Osteocyte (in vitro differentiated cells): Measurements from ENCODE around the gene NOC2L. TPM values are rescaled to one million over a fixed set of nuclear protein-coding genes. Genes with fewer than 3 reads are reported as not detected.

Source experiments
- DNase-seq: peaks from one replicate; pipeline ENCODE4 v3.0.0; 2021; ENCODE audit warnings: mixed read lengths; ENCODE audit not compliant: unreplicated experiment; ENCODE audit errors: extremely low spot score
- H3K27ac Mint-ChIP-seq: one replicate; pipeline ENCODE4 v1.8.0; 2021; ENCODE audit warnings: mild to moderate bottlenecking, mixed read lengths; ENCODE audit not compliant: unreplicated experiment
- H3K27me3 Mint-ChIP-seq: one replicate; pipeline ENCODE4 v1.8.0; 2021; ENCODE audit warnings: mixed read lengths; ENCODE audit not compliant: unreplicated experiment
- H3K36me3 Mint-ChIP-seq: one replicate; pipeline ENCODE4 v1.8.0; 2021; ENCODE audit warnings: mixed read lengths; ENCODE audit not compliant: unreplicated experiment
- H3K4me1 Mint-ChIP-seq: one replicate; pipeline ENCODE4 v1.8.0; 2021; ENCODE audit warnings: mixed read lengths; ENCODE audit not compliant: unreplicated experiment
- H3K4me3 Mint-ChIP-seq: one replicate; pipeline ENCODE4 v1.8.0; 2021; ENCODE audit warnings: mild to moderate bottlenecking, moderate library complexity, mixed read lengths; ENCODE audit not compliant: unreplicated experiment
- H3K9me3 Mint-ChIP-seq: one replicate; pipeline ENCODE4 v1.8.0; 2021; ENCODE audit warnings: mixed read lengths; ENCODE audit not compliant: unreplicated experiment
- CTCF ChIP-seq: fragments of 200-600 bp; sonication (generic); IDR thresholded peaks from 2 replicates; pipeline ENCODE4 v1.5.0; 2021; ENCODE audit warnings: antibody characterized with exemption, mild to moderate bottlenecking, moderate library complexity
- total RNA-seq: library from RNA; stranded (reverse); gene quantifications from 2 replicates; pipeline ENCODE4 v1.2.1, GENCODE V29; 2021

Gene NOC2L
- total RNA-seq, 1 donor from 2014 or later, result 60.5 TPM

- Mint-ChIP-seq H3K9me3 (no peaks in the 10 kb centered on the region), H3K36me3 (no peaks in the 10 kb centered on the region), H3K4me3 (no peak overlapping the region), H3K27ac (no peak overlapping the region), H3K27me3 (peaks cover 30% of the 10 kb centered on the region), H3K4me1 (peaks cover 3% of the 10 kb centered on the region)
- DNase-seq, result no peak
- no peak for TF ChIP-seq CTCF
Measured at GRCh38 chr1:915295-916172, 43.5 kb downstream of the NOC2L start.

- no peak overlapping the region for H3K4me3 Mint-ChIP-seq
- DNase-seq, result no peak
- no peak for TF ChIP-seq CTCF
- H3K27me3 Mint-ChIP-seq, result peaks cover 30% of the 10 kb centered on the region
- no peak overlapping the region for H3K27ac Mint-ChIP-seq
- no peaks in the 10 kb centered on the region for H3K4me1 Mint-ChIP-seq
- H3K9me3 Mint-ChIP-seq, result no peaks in the 10 kb centered on the region
- H3K36me3 Mint-ChIP-seq, result no peaks in the 10 kb centered on the region
Measured at GRCh38 chr1:914891-915280, 44.2 kb downstream of the NOC2L start.

- H3K9me3 Mint-ChIP-seq, result no peaks in the 10 kb centered on the region
- no peak overlapping the region for H3K27ac Mint-ChIP-seq
- DNase-seq, result no peak
- H3K4me3 Mint-ChIP-seq, result no peak overlapping the region
- TF ChIP-seq CTCF, result no peak
- no peaks in the 10 kb centered on the region for H3K4me1 Mint-ChIP-seq
- peaks cover 30% of the 10 kb centered on the region for H3K27me3 Mint-ChIP-seq
- no peaks in the 10 kb centered on the region for H3K36me3 Mint-ChIP-seq
Measured at GRCh38 chr1:914131-914890, 44.7 kb downstream of the NOC2L start.

GRCh38 chr1:913491-914130 lies 45.4 kb downstream of the NOC2L start:
- H3K9me3 Mint-ChIP-seq, result no peaks in the 10 kb centered on the region
- no peak for TF ChIP-seq CTCF
- H3K27ac Mint-ChIP-seq, result no peak overlapping the region
- H3K4me3 Mint-ChIP-seq, result no peak overlapping the region
- DNase-seq, result no peak
- no peaks in the 10 kb centered on the region for H3K36me3 Mint-ChIP-seq
- H3K27me3 Mint-ChIP-seq, result peaks cover 29% of the 10 kb centered on the region
- no peaks in the 10 kb centered on the region for H3K4me1 Mint-ChIP-seq
